H1 (cell line): Measurements from ENCODE around the gene CD300A. TPM values are rescaled to one million over a fixed set of nuclear protein-coding genes. Genes with fewer than 3 reads are reported as not detected.

Experiments used
- CTCF ChIA-PET: fragments of 300-600 bp; sonication (Branson Sonifier 250); formaldehyde crosslinking; loops from one replicate; lab custom pipeline; 2021; ENCODE audit not compliant: partially characterized antibody; lab: Charles Lee
- POLR2A ChIA-PET: fragments of 300-600 bp; sonication (Branson Sonifier 250); formaldehyde crosslinking; loops from one replicate; lab custom pipeline; 2021; ENCODE audit warnings: inconsistent platforms; ENCODE audit not compliant: partially characterized antibody; lab: Charles Lee
- DNase-seq, 2 experiments: peaks; one replicate each; pipeline versions ENCODE4 v3.0.0 to v3.0.0-alpha.2; 2010 to 2022; ENCODE audit warnings: low spot score in 2 of 2, low read depth in 1 of 2, mixed read lengths in 1 of 2
- FAIRE-seq: peaks from 2 replicates; lab custom pipeline; 2011; peaks lifted over from hg19 to GRCh38; lab: Jason Lieb, UNC
- H2AFZ ChIP-seq: 2 replicates; pipeline ENCODE4 v1.8.1; 2012; ENCODE audit warnings: low read length, inconsistent platforms
- H2AK5ac ChIP-seq: 2 replicates; pipeline ENCODE4 v1.6.1; 2013; ENCODE audit warnings: low read depth, low read length
- H2BK120ac ChIP-seq: replicated peaks from 2 replicates; pipeline ENCODE3; 2013; ENCODE audit warnings: low read depth, low read length, inconsistent platforms
- H2BK12ac ChIP-seq: 2 replicates; pipeline ENCODE4 v1.6.1; 2013; ENCODE audit warnings: low read depth, low read length
- H2BK15ac ChIP-seq: 2 replicates; pipeline ENCODE4 v1.6.1; 2013; ENCODE audit warnings: low read length
- H2BK20ac ChIP-seq: 2 replicates; pipeline ENCODE4 v1.6.1; 2013; ENCODE audit warnings: low read length
- H2BK5ac ChIP-seq: 2 replicates; pipeline ENCODE4 v1.6.1; 2013; ENCODE audit warnings: low read depth, low read length
- H3K14ac ChIP-seq: 2 replicates; pipeline ENCODE4 v1.6.1; 2013; ENCODE audit warnings: inconsistent platforms; ENCODE audit not compliant: insufficient read length
- H3K18ac ChIP-seq: 2 replicates; pipeline ENCODE4 v1.6.1; 2013; ENCODE audit warnings: low read length; ENCODE audit errors: extremely low read depth
- H3K23ac ChIP-seq: 2 replicates; pipeline ENCODE4 v1.6.1; 2013; ENCODE audit warnings: inconsistent platforms; ENCODE audit not compliant: insufficient read length
- H3K23me2 ChIP-seq: 2 replicates; pipeline ENCODE4 v1.6.1; 2013; ENCODE audit warnings: low read depth, low read length
- H3K27ac ChIP-seq: 2 replicates; pipeline ENCODE4 v1.6.1; 2011; ENCODE audit warnings: low read depth, low read length, inconsistent platforms
- H3K27me3 ChIP-seq, 4 experiments: replicated peaks in 1 of 4; 1 replicate in 1 of 4; 2 replicates in 3 of 4; pipeline versions ENCODE4 v1.6.1 to v1.8.1; 2011 to 2013; ENCODE audit warnings: low read length in 3 of 4, mild to moderate bottlenecking in 3 of 4, inconsistent platforms in 2 of 4, mixed read lengths in 2 of 4, moderate library complexity in 1 of 4; ENCODE audit not compliant: control insufficient read depth in 3 of 4, insufficient read depth in 3 of 4; ENCODE audit errors: extremely low read depth in 1 of 4
- H3K36me3 ChIP-seq, 4 experiments: 2 replicates each; pipeline versions ENCODE4 v1.6.1 to v1.8.1; 2011 to 2013; ENCODE audit warnings: mild to moderate bottlenecking in 4 of 4, low read length in 3 of 4, moderate library complexity in 2 of 4, control low read depth in 1 of 4, inconsistent platforms in 1 of 4; ENCODE audit not compliant: insufficient read depth in 4 of 4, control insufficient read depth in 2 of 4
- H3K4ac ChIP-seq: replicated peaks from 2 replicates; pipeline ENCODE3; 2013; ENCODE audit warnings: low read length, low read depth, mixed read lengths, inconsistent platforms; ENCODE audit not compliant: insufficient read length
- H3K4me1 ChIP-seq, 4 experiments: replicated peaks in 1 of 4; 1 replicate in 1 of 4; 2 replicates in 3 of 4; pipeline versions ENCODE4 v1.6.1 to v1.8.1; 2011 to 2013; ENCODE audit warnings: low read length in 3 of 4, inconsistent platforms in 2 of 4, mixed read lengths in 1 of 4; ENCODE audit not compliant: insufficient read depth in 4 of 4, control insufficient read depth in 3 of 4
- H3K4me2 ChIP-seq, 2 experiments: 2 replicates each; pipeline versions ENCODE4 v1.6.1 to v1.8.1; 2011 to 2013; ENCODE audit warnings: low read depth in 2 of 2, low read length in 2 of 2, control low read depth in 1 of 2, inconsistent platforms in 1 of 2, mild to moderate bottlenecking in 1 of 2; ENCODE audit not compliant: insufficient read depth in 1 of 2
- H3K4me3 ChIP-seq, 4 experiments: fragments of 200-600, 300-600 bp in 1 of 4; sonication (generic), shearing (Covaris generic), sonication (Bioruptor Twin) in 1 of 4; 2 replicates each; pipeline versions ENCODE4 v1.5.1 to v1.8.1; 2011 to 2016; ENCODE audit warnings: low read length in 4 of 4, low read depth in 3 of 4, control low read depth in 2 of 4, inconsistent platforms in 2 of 4, mild to moderate bottlenecking in 2 of 4, mixed read lengths in 1 of 4, moderate library complexity in 1 of 4; ENCODE audit not compliant: insufficient read depth in 2 of 4; ENCODE audit errors: extremely low read depth in 1 of 4
- H3K56ac ChIP-seq: replicated peaks from 2 replicates; pipeline ENCODE3; 2013; ENCODE audit warnings: low read depth, mild to moderate bottlenecking, mixed read lengths, low read length, inconsistent platforms; ENCODE audit not compliant: insufficient read length
- H3K79me1 ChIP-seq: 2 replicates; pipeline ENCODE4 v1.6.1; 2013; ENCODE audit warnings: low read depth, low read length, control low read depth
- H3K79me2 ChIP-seq, 2 experiments: 2 replicates each; pipeline versions ENCODE4 v1.6.1 to v1.8.1; 2012 to 2013; ENCODE audit warnings: low read length in 2 of 2, mild to moderate bottlenecking in 2 of 2, inconsistent platforms in 1 of 2; ENCODE audit not compliant: insufficient read depth in 2 of 2, control insufficient read depth in 1 of 2
- H3K9ac ChIP-seq, 4 experiments: replicated peaks in 1 of 4; 1 replicate in 1 of 4; 2 replicates in 3 of 4; pipeline versions ENCODE4 v1.6.1 to v1.8.1; 2011 to 2013; ENCODE audit warnings: low read depth in 3 of 4, low read length in 3 of 4, control low read depth in 2 of 4, mild to moderate bottlenecking in 2 of 4, moderate library complexity in 2 of 4, inconsistent platforms in 1 of 4; ENCODE audit errors: extremely low read depth in 1 of 4
- H3K9me3 ChIP-seq, 2 experiments: 2 replicates each; pipeline versions ENCODE4 v1.6.1 to v1.8.1; 2012 to 2013; ENCODE audit warnings: mild to moderate bottlenecking in 2 of 2, moderate library complexity in 2 of 2, control low read depth in 1 of 2, inconsistent platforms in 1 of 2, low read depth in 1 of 2, low read length in 1 of 2, mixed read lengths in 1 of 2; ENCODE audit not compliant: insufficient read depth in 2 of 2
- H4K20me1 ChIP-seq, 2 experiments: replicated peaks in 1 of 2; 2 replicates each; pipeline versions ENCODE3 to v1.8.1; 2011 to 2013; ENCODE audit warnings: inconsistent platforms in 2 of 2, low read length in 2 of 2, mild to moderate bottlenecking in 1 of 2; ENCODE audit not compliant: insufficient read depth in 2 of 2, control insufficient read depth in 1 of 2
- H4K5ac ChIP-seq: 2 replicates; pipeline ENCODE4 v1.6.1; 2013; ENCODE audit warnings: low read length, low read depth, mixed read lengths, inconsistent platforms; ENCODE audit not compliant: insufficient read length
- H4K8ac ChIP-seq: 2 replicates; pipeline ENCODE4 v1.8.0; 2013; ENCODE audit warnings: mild to moderate bottlenecking, moderate library complexity, low read length, inconsistent platforms; ENCODE audit not compliant: insufficient read depth; ENCODE audit errors: extremely low read depth
- H4K91ac ChIP-seq: replicated peaks from 2 replicates; pipeline ENCODE3; 2013; ENCODE audit warnings: low read length, mixed read lengths, inconsistent platforms; ENCODE audit not compliant: insufficient read length
- RAD21 ChIP-seq, 2 experiments: IDR thresholded peaks in 1 of 2; conservative IDR thresholded peaks in 1 of 2; 2 replicates each; pipeline ENCODE4 v1.6.1; 2011; ENCODE audit warnings: low read depth in 2 of 2, low read length in 2 of 2, improper control_type of control experiment in 1 of 2, inconsistent platforms in 1 of 2, mild to moderate bottlenecking in 1 of 2, moderate library complexity in 1 of 2
- polyA plus RNA-seq, 7 experiments: library from polyadenylated mRNA; depleted of rRNA in 3 of 7; stranded (reverse) in 5 of 7; unstranded in 2 of 7; fragments of >200 nt in 5 of 7; fragments of 200-250 nt in 2 of 7; gene quantifications; 1 replicate in 5 of 7; 2 replicates in 1 of 7; 4 replicates in 1 of 7; pipeline versions ENCODE4 v1.2.1 to v1.2.3, GENCODE V29; 2011 to 2013; ENCODE audit warnings: missing spikeins in 2 of 7, mixed read lengths in 2 of 7
- total RNA-seq: library from RNA; stranded (reverse); fragmentation: NEBNext Ultra II Directional; extraction: Animal tissue kit (Norgen Biotek cat#: 25700); gene quantifications from 2 replicates; pipeline ENCODE4 v1.2.1, GENCODE V29; 2021

Gene CD300A
- total and polyA plus RNA-seq, 2 of the 8 experiments (the other 6 are each of a cell fraction or from before 2014, with no cell fraction given), result 0.52 to 1.3 TPM

GRCh38 chr17:74508156-74508555 lies 41.7 kb downstream of the CD300A start:
- Histone ChIP-seq H3K36me3 (no peaks in the 10 kb centered on the region), H3K9ac (no peak overlapping the region), H3K23me2 (no peaks in the 10 kb centered on the region), H3K23ac (no peak overlapping the region), H3K18ac (no peak overlapping the region), H2BK12ac (no peak overlapping the region), H2BK120ac (no peak overlapping the region), H3K4me2 (no peak overlapping the region), H2BK15ac (no peak overlapping the region), H4K20me1 (no peaks in the 10 kb centered on the region), H4K5ac (no peak overlapping the region), H2AFZ (no peak overlapping the region), H3K56ac (no peak overlapping the region), H2BK20ac (no peak overlapping the region), H2BK5ac (no peak overlapping the region), H3K4me1 (no peaks in the 10 kb centered on the region), H3K79me2 (no peaks in the 10 kb centered on the region), H3K4ac (no peak overlapping the region), H3K27me3 (no peaks in the 10 kb centered on the region), H3K79me1 (no peaks in the 10 kb centered on the region), H3K9me3 (no peaks in the 10 kb centered on the region), H4K8ac (no peak overlapping the region), H4K91ac (no peak overlapping the region), H3K4me3 (no peak overlapping the region), H3K14ac (no peak overlapping the region), H2AK5ac (no peak overlapping the region), H3K27ac (no peak overlapping the region)
- TF ChIP-seq RAD21 (IDR thresholded peaks at IDR 0.05 in 1 of 2, conservative IDR thresholded peaks at IDR 0.05 in 1 of 2; ENCODE audit: low read depth in 2 of 2, low read length in 2 of 2), result no peak
- DNase-seq (no peak), FAIRE-seq (no peak)
- CTCF ChIA-PET, result interaction anchor here (1.0 kb wide), 1 partner anchor 15 kb away, joined by 3 read pairs; no protein-coding TSS in a partner anchor
- POLR2A ChIA-PET, result no interaction called here
